ENCODE data around the gene PHF21B.
A peak's percentile ranks its signal among the peaks of the same experiment; 100 is the strongest.

PHF21B gene

GRCh38 chr22:44947846-44948245 lies 62.0 kb downstream of the PHF21B start:
- H3K4me1 ChIP-seq (ENCODE audit: control insufficient read depth in 2 of 2, insufficient read depth in 1 of 2, low read depth in 1 of 2, low read length in 2 of 2), result peaks cover 0 to 22% of the 10 kb centered on the region in 2 donors
- H2BK5ac ChIP-seq (ENCODE audit: low read length), result peak overlapping the region; percentile 76
- H3K9ac ChIP-seq (ENCODE audit: low read depth, low read length, poor library complexity), result peak overlapping the region; percentile 64
- no peak overlapping the region for H3K4ac ChIP-seq (ENCODE audit: low read length)
- H2BK120ac ChIP-seq (ENCODE audit: low read depth, low read length), result no peak overlapping the region
- no peak overlapping the region for H2AK5ac ChIP-seq (ENCODE audit: low read depth, low read length)
- no peak overlapping the region for H4K91ac ChIP-seq (ENCODE audit: low read depth, low read length, poor library complexity)
- no peak overlapping the region for H2BK15ac ChIP-seq (ENCODE audit: low read length)
- DNase-seq (ENCODE audit: low spot score), result no peak
- H3K4me3 ChIP-seq (ENCODE audit: low read length in 2 of 2), result no peak overlapping the region
- H3K27ac ChIP-seq (replicated peaks; ENCODE audit: low read length), result no peak overlapping the region
- H3K79me1 ChIP-seq (ENCODE audit: low read depth, low read length), result peaks cover 35% of the 10 kb centered on the region
- H2BK12ac ChIP-seq (ENCODE audit: low read length), result no peak overlapping the region
- peak overlapping the region; percentile 45 for H3K18ac ChIP-seq (ENCODE audit: low read length)
- H3K27me3 ChIP-seq (ENCODE audit: control insufficient read depth in 3 of 3, insufficient read depth in 3 of 3, low read depth in 1 of 3, low read length in 3 of 3), result no peaks in the 10 kb centered on the region
- no peak overlapping the region for H4K8ac ChIP-seq (ENCODE audit: low read depth, low read length)
- no CpG with 5 or more reads among the region's 13 CpGs for WGBS, 2 donors (ENCODE audit: extremely low coverage in 2 of 2, insufficient read length in 2 of 2, insufficient replicate concordance in 1 of 2)
- H3K36me3 ChIP-seq (replicated peaks in 1 of 2; ENCODE audit: control insufficient read depth in 2 of 2, insufficient read depth in 2 of 2, low read length in 2 of 2), result peaks cover 21 to 84% of the 10 kb centered on the region in 2 donors
- no peak overlapping the region for H2AFZ ChIP-seq (ENCODE audit: low read length)
- H3K4me2 ChIP-seq (ENCODE audit: insufficient read depth, low read length, poor library complexity, severe bottlenecking), result no peak overlapping the region
- H3K14ac ChIP-seq (ENCODE audit: low read length), result peak overlapping the region; percentile 63
- H3K23ac ChIP-seq (ENCODE audit: low read depth, low read length, poor library complexity), result peak overlapping the region; percentile 75
- peaks cover 6 to 14% of the 10 kb centered on the region in 2 donors for H3K9me3 ChIP-seq (replicated peaks in 1 of 2; ENCODE audit: control insufficient read depth in 2 of 2, insufficient read depth in 1 of 2, low read depth in 1 of 2, low read length in 2 of 2)

DNA sequence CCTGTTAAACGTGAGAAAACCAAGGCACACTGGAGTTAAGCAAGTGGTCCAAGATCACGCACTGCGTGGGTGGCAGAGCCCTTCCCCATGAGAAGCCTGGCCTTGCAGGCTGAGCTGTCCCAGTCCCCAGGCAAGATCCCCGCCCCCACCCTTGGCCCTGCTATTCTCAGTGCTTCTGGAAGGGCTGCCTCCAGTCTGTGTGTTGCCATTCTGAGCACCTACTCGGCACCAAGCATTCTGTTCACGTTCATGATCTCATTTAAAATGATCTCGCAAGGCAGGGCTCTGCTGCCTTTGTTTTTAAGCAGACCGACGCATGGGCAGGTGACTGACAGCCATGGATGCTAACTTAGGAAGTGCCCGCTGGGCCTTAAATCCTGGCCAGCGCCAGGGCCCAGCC lies 62.8 kb downstream of the PHF21B start:
- no peak overlapping the region for H2BK120ac ChIP-seq (ENCODE audit: low read depth, low read length)
- H4K8ac ChIP-seq (ENCODE audit: low read depth, low read length), result no peak overlapping the region
- no peak for DNase-seq (ENCODE audit: low spot score)
- H3K18ac ChIP-seq (ENCODE audit: low read length), result peak overlapping the region; percentile 17
- H2BK5ac ChIP-seq (ENCODE audit: low read length), result peak overlapping the region; percentile 76
- no peak overlapping the region for H3K23ac ChIP-seq (ENCODE audit: low read depth, low read length, poor library complexity)
- H3K79me1 ChIP-seq (ENCODE audit: low read depth, low read length), result peaks cover 35% of the 10 kb centered on the region
- no peak overlapping the region for H2BK12ac ChIP-seq (ENCODE audit: low read length)
- H3K9ac ChIP-seq (ENCODE audit: low read depth, low read length, poor library complexity), result no peak overlapping the region
- no peaks in the 10 kb centered on the region for H3K27me3 ChIP-seq (ENCODE audit: control insufficient read depth in 3 of 3, insufficient read depth in 3 of 3, low read depth in 1 of 3, low read length in 3 of 3)
- no peak overlapping the region for H2AFZ ChIP-seq (ENCODE audit: low read length)
- H2BK15ac ChIP-seq (ENCODE audit: low read length), result no peak overlapping the region
- no peak overlapping the region for H3K4me2 ChIP-seq (ENCODE audit: insufficient read depth, low read length, poor library complexity, severe bottlenecking)
- H3K14ac ChIP-seq (ENCODE audit: low read length), result no peak overlapping the region
- H4K91ac ChIP-seq (ENCODE audit: low read depth, low read length, poor library complexity), result no peak overlapping the region
- no peak overlapping the region for H3K4me3 ChIP-seq (ENCODE audit: low read length in 2 of 2)
- H3K9me3 ChIP-seq (replicated peaks in 1 of 2; ENCODE audit: control insufficient read depth in 2 of 2, insufficient read depth in 1 of 2, low read depth in 1 of 2, low read length in 2 of 2), result peaks cover 6 to 11% of the 10 kb centered on the region in 2 donors
- no peak overlapping the region for H3K4ac ChIP-seq (ENCODE audit: low read length)
- no peak overlapping the region for H2AK5ac ChIP-seq (ENCODE audit: low read depth, low read length)
- H3K27ac ChIP-seq (replicated peaks; ENCODE audit: low read length), result no peak overlapping the region
- WGBS, 2 donors (ENCODE audit: extremely low coverage in 2 of 2, insufficient read length in 2 of 2, insufficient replicate concordance in 1 of 2), result no CpG with 5 or more reads among the region's 11 CpGs
- peaks cover 5 to 27% of the 10 kb centered on the region in 2 donors for H3K4me1 ChIP-seq (ENCODE audit: control insufficient read depth in 2 of 2, insufficient read depth in 1 of 2, low read depth in 1 of 2, low read length in 2 of 2)
- H3K36me3 ChIP-seq (replicated peaks in 1 of 2; ENCODE audit: control insufficient read depth in 2 of 2, insufficient read depth in 2 of 2, low read length in 2 of 2), result peaks cover 21 to 87% of the 10 kb centered on the region in 2 donors

- no peak overlapping the region for H2BK15ac ChIP-seq (ENCODE audit: low read length)
- no peaks in the 10 kb centered on the region for H3K27me3 ChIP-seq (ENCODE audit: control insufficient read depth in 3 of 3, insufficient read depth in 3 of 3, low read depth in 1 of 3, low read length in 3 of 3)
- no peak overlapping the region for H2BK12ac ChIP-seq (ENCODE audit: low read length)
- peaks cover 5 to 35% of the 10 kb centered on the region in 2 donors for H3K4me1 ChIP-seq (ENCODE audit: control insufficient read depth in 2 of 2, insufficient read depth in 1 of 2, low read depth in 1 of 2, low read length in 2 of 2)
- no peak overlapping the region for H2BK5ac ChIP-seq (ENCODE audit: low read length)
- H3K9ac ChIP-seq (ENCODE audit: low read depth, low read length, poor library complexity), result no peak overlapping the region
- H3K23ac ChIP-seq (ENCODE audit: low read depth, low read length, poor library complexity), result no peak overlapping the region
- H3K14ac ChIP-seq (ENCODE audit: low read length), result no peak overlapping the region
- H3K4ac ChIP-seq (ENCODE audit: low read length), result no peak overlapping the region
- no peak overlapping the region for H2BK120ac ChIP-seq (ENCODE audit: low read depth, low read length)
- peaks cover 32% of the 10 kb centered on the region for H3K79me1 ChIP-seq (ENCODE audit: low read depth, low read length)
- peak overlapping the region; percentile 3 for H3K27ac ChIP-seq (replicated peaks; ENCODE audit: low read length)
- H4K91ac ChIP-seq (ENCODE audit: low read depth, low read length, poor library complexity), result no peak overlapping the region
- WGBS, 2 donors (ENCODE audit: extremely low coverage in 2 of 2, insufficient read length in 2 of 2, insufficient replicate concordance in 1 of 2), result no CpG with 5 or more reads among the region's 20 CpGs
- no peak overlapping the region for H2AK5ac ChIP-seq (ENCODE audit: low read depth, low read length)
- no peak for DNase-seq (ENCODE audit: low spot score)
- peaks cover 12 to 69% of the 10 kb centered on the region in 2 donors for H3K36me3 ChIP-seq (replicated peaks in 1 of 2; ENCODE audit: control insufficient read depth in 2 of 2, insufficient read depth in 2 of 2, low read length in 2 of 2)
- no peaks in the 10 kb centered on the region for H3K9me3 ChIP-seq (replicated peaks in 1 of 2; ENCODE audit: control insufficient read depth in 2 of 2, insufficient read depth in 1 of 2, low read depth in 1 of 2, low read length in 2 of 2)
- no peak overlapping the region for H4K8ac ChIP-seq (ENCODE audit: low read depth, low read length)
- no peak overlapping the region for H3K18ac ChIP-seq (ENCODE audit: low read length)
- no peak overlapping the region for H3K4me3 ChIP-seq (ENCODE audit: low read length in 2 of 2)
- H2AFZ ChIP-seq (ENCODE audit: low read length), result no peak overlapping the region
- H3K4me2 ChIP-seq (ENCODE audit: insufficient read depth, low read length, poor library complexity, severe bottlenecking), result no peak overlapping the region
Observed at GRCh38 chr22:44944883-44945601, 64.8 kb downstream of the PHF21B start.

GRCh38 chr22:44943701-44944324 lies 66.0 kb downstream of the PHF21B start:
- peak overlapping the region; percentile 45 for H3K23ac ChIP-seq (ENCODE audit: low read depth, low read length, poor library complexity)
- H3K4ac ChIP-seq (ENCODE audit: low read length), result no peak overlapping the region
- peaks cover 5 to 34% of the 10 kb centered on the region in 2 donors for H3K4me1 ChIP-seq (ENCODE audit: control insufficient read depth in 2 of 2, insufficient read depth in 1 of 2, low read depth in 1 of 2, low read length in 2 of 2)
- no peak overlapping the region for H2BK120ac ChIP-seq (ENCODE audit: low read depth, low read length)
- H3K27me3 ChIP-seq (ENCODE audit: control insufficient read depth in 3 of 3, insufficient read depth in 3 of 3, low read depth in 1 of 3, low read length in 3 of 3), result no peaks in the 10 kb centered on the region
- H4K91ac ChIP-seq (ENCODE audit: low read depth, low read length, poor library complexity), result no peak overlapping the region
- no peak overlapping the region for H3K9ac ChIP-seq (ENCODE audit: low read depth, low read length, poor library complexity)
- H2BK12ac ChIP-seq (ENCODE audit: low read length), result no peak overlapping the region
- H3K9me3 ChIP-seq (replicated peaks in 1 of 2; ENCODE audit: control insufficient read depth in 2 of 2, insufficient read depth in 1 of 2, low read depth in 1 of 2, low read length in 2 of 2), result no peaks in the 10 kb centered on the region
- H3K27ac ChIP-seq (replicated peaks; ENCODE audit: low read length), result no peak overlapping the region
- no peak overlapping the region for H2AFZ ChIP-seq (ENCODE audit: low read length)
- DNase-seq (ENCODE audit: low spot score), result no peak
- H3K4me3 ChIP-seq (ENCODE audit: low read length in 2 of 2), result no peak overlapping the region
- no peak overlapping the region for H2BK15ac ChIP-seq (ENCODE audit: low read length)
- no peak overlapping the region for H4K8ac ChIP-seq (ENCODE audit: low read depth, low read length)
- no peak overlapping the region for H3K14ac ChIP-seq (ENCODE audit: low read length)
- peaks cover 35% of the 10 kb centered on the region for H3K79me1 ChIP-seq (ENCODE audit: low read depth, low read length)
- WGBS, 2 donors (ENCODE audit: extremely low coverage in 2 of 2, insufficient read length in 2 of 2, insufficient replicate concordance in 1 of 2), result no CpG with 5 or more reads among the region's 17 CpGs
- H2AK5ac ChIP-seq (ENCODE audit: low read depth, low read length), result no peak overlapping the region
- H3K4me2 ChIP-seq (ENCODE audit: insufficient read depth, low read length, poor library complexity, severe bottlenecking), result no peak overlapping the region
- H3K18ac ChIP-seq (ENCODE audit: low read length), result no peak overlapping the region
- H2BK5ac ChIP-seq (ENCODE audit: low read length), result peak overlapping the region; percentile 40
- peaks cover 12 to 64% of the 10 kb centered on the region in 2 donors for H3K36me3 ChIP-seq (replicated peaks in 1 of 2; ENCODE audit: control insufficient read depth in 2 of 2, insufficient read depth in 2 of 2, low read length in 2 of 2)
